ENCODE data around the gene INSYN2B. TPM values are rescaled to one million over a fixed set of nuclear protein-coding genes. Genes with fewer than 3 reads are reported as not detected.

INSYN2B gene
- total RNA-seq, 1 experiment from 2014 or later = not detected

DNA sequence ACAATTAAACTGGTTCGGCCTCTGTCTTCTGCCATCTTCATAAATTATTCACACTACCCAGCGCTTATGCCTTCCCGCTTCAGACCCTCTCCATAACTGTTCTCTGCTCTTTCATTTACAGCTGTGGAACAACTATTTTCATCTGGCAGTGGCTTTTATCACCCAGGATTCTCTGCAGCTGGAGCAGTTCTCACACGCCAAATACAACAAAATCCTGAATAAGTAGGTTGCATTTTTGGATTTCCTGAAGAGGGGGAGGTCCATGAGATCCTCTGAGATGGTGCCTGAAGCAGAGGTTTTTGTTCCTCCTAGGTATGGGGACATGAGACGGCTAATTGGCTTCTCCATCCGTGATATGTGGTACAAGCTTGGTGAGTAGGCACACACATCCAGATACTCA lies 28.1 kb upstream of the INSYN2B start:
- ChIA-PET POLR2A (no interaction called here), CTCF (no interaction called here), RAD21 (ENCODE audit: low non-redundant PET in 1 of 2, low total read pairs in 2 of 2, uncharacterized antibody in 2 of 2, unreplicated experiment in 2 of 2) (no interaction called here)
- H3K4me3 ChIP-seq (replicated peaks in 1 of 2; ENCODE audit: low read depth in 1 of 2, low read length in 2 of 2) = no peak overlapping the region
- no peak overlapping the region for H3K4me2 ChIP-seq (ENCODE audit: low read length)
- no peak overlapping the region for H2AFZ ChIP-seq (ENCODE audit: low read depth, low read length, poor library complexity, severe bottlenecking)
- H3K36me3 ChIP-seq (ENCODE audit: control insufficient read depth in 1 of 2, insufficient read depth in 2 of 2, low read length in 2 of 2) = no peaks in the 10 kb centered on the region
- no peaks in the 10 kb centered on the region for H3K9me3 ChIP-seq (ENCODE audit: control insufficient read depth in 1 of 2, insufficient read depth in 1 of 2, low read depth in 1 of 2, low read length in 2 of 2)
- no peaks in the 10 kb centered on the region for H4K20me1 ChIP-seq (ENCODE audit: insufficient read depth)
- H3K4me1 ChIP-seq (ENCODE audit: control insufficient read depth in 1 of 2, insufficient read depth in 2 of 2, low read length in 2 of 2) = no peaks in the 10 kb centered on the region
- H3K9ac ChIP-seq (ENCODE audit: low read length) = no peak overlapping the region
- H3K27ac ChIP-seq (ENCODE audit: low read depth, low read length) = no peak overlapping the region
- DNase-seq (ENCODE audit: low read depth, low spot score) (no peak), ATAC-seq (no peak)
- no TSS peak for BruUV-seq (replicated peaks)
- peaks cover 65% of the 10 kb centered on the region for H3K27me3 ChIP-seq (ENCODE audit: insufficient read depth, low read length)
- no peaks in the 10 kb centered on the region for H3K79me2 ChIP-seq (ENCODE audit: insufficient read depth, low read length)
- H3K9me2 ChIP-seq (ENCODE audit: insufficient read depth) = no peaks in the 10 kb centered on the region
- intact Hi-C loops (cut with micrococcal nuclease) = no loop called here
- TF ChIP-seq ELF1 (IDR thresholded peaks at IDR 0.05; ENCODE audit: borderline replicate concordance, low read depth) = no peak
- no peak for TF ChIP-seq JUND (IDR thresholded peaks at IDR 0.05)
- no peak for TF ChIP-seq EGR1 (IDR thresholded peaks at IDR 0.05; ENCODE audit: low read depth)
- TF ChIP-seq, protein P1, sequence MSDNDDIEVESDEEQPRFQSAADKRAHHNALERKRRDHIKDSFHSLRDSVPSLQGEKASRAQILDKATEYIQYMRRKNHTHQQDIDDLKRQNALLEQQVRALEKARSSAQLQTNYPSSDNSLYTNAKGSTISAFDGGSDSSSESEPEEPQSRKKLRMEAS (IDR thresholded peaks at IDR 0.05) = no peak
- TF ChIP-seq, protein P2, sequence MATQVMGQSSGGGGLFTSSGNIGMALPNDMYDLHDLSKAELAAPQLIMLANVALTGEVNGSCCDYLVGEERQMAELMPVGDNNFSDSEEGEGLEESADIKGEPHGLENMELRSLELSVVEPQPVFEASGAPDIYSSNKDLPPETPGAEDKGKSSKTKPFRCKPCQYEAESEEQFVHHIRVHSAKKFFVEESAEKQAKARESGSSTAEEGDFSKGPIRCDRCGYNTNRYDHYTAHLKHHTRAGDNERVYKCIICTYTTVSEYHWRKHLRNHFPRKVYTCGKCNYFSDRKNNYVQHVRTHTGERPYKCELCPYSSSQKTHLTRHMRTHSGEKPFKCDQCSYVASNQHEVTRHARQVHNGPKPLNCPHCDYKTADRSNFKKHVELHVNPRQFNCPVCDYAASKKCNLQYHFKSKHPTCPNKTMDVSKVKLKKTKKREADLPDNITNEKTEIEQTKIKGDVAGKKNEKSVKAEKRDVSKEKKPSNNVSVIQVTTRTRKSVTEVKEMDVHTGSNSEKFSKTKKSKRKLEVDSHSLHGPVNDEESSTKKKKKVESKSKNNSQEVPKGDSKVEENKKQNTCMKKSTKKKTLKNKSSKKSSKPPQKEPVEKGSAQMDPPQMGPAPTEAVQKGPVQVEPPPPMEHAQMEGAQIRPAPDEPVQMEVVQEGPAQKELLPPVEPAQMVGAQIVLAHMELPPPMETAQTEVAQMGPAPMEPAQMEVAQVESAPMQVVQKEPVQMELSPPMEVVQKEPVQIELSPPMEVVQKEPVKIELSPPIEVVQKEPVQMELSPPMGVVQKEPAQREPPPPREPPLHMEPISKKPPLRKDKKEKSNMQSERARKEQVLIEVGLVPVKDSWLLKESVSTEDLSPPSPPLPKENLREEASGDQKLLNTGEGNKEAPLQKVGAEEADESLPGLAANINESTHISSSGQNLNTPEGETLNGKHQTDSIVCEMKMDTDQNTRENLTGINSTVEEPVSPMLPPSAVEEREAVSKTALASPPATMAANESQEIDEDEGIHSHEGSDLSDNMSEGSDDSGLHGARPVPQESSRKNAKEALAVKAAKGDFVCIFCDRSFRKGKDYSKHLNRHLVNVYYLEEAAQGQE (IDR thresholded peaks at IDR 0.05; ENCODE audit: low read depth) = no peak
- TF ChIP-seq, protein P3, sequence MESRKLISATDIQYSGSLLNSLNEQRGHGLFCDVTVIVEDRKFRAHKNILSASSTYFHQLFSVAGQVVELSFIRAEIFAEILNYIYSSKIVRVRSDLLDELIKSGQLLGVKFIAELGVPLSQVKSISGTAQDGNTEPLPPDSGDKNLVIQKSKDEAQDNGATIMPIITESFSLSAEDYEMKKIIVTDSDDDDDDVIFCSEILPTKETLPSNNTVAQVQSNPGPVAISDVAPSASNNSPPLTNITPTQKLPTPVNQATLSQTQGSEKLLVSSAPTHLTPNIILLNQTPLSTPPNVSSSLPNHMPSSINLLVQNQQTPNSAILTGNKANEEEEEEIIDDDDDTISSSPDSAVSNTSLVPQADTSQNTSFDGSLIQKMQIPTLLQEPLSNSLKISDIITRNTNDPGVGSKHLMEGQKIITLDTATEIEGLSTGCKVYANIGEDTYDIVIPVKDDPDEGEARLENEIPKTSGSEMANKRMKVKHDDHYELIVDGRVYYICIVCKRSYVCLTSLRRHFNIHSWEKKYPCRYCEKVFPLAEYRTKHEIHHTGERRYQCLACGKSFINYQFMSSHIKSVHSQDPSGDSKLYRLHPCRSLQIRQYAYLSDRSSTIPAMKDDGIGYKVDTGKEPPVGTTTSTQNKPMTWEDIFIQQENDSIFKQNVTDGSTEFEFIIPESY (IDR thresholded peaks at IDR 0.05; ENCODE audit: extremely low read depth, insufficient replicate concordance, low read length) = no peak
